Gastrocnemius medialis (tissue), 4 donors: ENCODE measurements around the gene CTIF.

Experiments used
- POLR2A ChIP-seq, 2 donors: fragments of 450-650 bp; IDR thresholded peaks; one replicate each; pipeline ENCODE4 v1.6.1; 2017; ENCODE audit warnings: antibody characterized with exemption in 2 of 2, mild to moderate bottlenecking in 2 of 2, moderate library complexity in 2 of 2
- TF ChIP-seq, protein P1 (sequence below), 5 experiments: fragments of 450-650 bp in 3 of 5; fragments of 200-600 bp in 2 of 5; sonication (generic) in 2 of 5; IDR thresholded peaks in 4 of 5; conservative IDR thresholded peaks in 1 of 5; 1 replicate in 4 of 5; 2 replicates in 1 of 5; pipeline ENCODE4 v1.5.1; 2016 to 2019; ENCODE audit warnings: antibody characterized with exemption in 5 of 5, mild to moderate bottlenecking in 3 of 5, moderate library complexity in 3 of 5

- TF ChIP-seq, protein P1, sequence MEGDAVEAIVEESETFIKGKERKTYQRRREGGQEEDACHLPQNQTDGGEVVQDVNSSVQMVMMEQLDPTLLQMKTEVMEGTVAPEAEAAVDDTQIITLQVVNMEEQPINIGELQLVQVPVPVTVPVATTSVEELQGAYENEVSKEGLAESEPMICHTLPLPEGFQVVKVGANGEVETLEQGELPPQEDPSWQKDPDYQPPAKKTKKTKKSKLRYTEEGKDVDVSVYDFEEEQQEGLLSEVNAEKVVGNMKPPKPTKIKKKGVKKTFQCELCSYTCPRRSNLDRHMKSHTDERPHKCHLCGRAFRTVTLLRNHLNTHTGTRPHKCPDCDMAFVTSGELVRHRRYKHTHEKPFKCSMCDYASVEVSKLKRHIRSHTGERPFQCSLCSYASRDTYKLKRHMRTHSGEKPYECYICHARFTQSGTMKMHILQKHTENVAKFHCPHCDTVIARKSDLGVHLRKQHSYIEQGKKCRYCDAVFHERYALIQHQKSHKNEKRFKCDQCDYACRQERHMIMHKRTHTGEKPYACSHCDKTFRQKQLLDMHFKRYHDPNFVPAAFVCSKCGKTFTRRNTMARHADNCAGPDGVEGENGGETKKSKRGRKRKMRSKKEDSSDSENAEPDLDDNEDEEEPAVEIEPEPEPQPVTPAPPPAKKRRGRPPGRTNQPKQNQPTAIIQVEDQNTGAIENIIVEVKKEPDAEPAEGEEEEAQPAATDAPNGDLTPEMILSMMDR (IDR thresholded peaks at IDR 0.05 in 4 of 5, conservative IDR thresholded peaks at IDR 0.05 in 1 of 5), result no peak
- no peak for TF ChIP-seq POLR2A (IDR thresholded peaks at IDR 0.05)
These were observed 197.8 kb downstream of the CTIF start for GRCh38 chr18:48736321-48737260.
